ENCODE measurements around the gene MKRN3. TPM values are rescaled to one million over a fixed set of nuclear protein-coding genes. Genes with fewer than 3 reads are reported as not detected.

MKRN3 gene
- polyA plus RNA-seq, 1 of the 3 experiments (the other 2 are of a cell fraction): 4.7 TPM

DNA sequence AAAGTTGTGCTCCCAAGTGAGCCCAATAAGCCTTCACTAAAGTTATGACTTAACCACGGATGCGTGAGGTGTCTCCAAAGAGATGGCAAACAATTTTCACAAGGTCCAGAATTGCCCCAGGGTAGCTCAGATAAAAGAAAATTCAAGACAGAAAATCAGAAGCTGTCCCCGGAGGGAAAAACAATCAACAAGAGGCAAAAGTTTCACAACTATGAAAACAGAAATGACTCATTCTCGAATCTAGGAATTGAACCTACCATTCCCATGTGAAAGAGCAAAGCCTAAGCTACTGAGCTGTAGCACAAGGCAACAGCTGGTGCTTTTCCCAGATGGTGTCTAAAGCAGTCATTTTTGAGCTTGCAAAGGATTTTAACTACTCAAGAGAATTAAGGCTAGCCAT, 33.5 kb upstream of the MKRN3 start:
- Histone ChIP-seq H3F3A (replicated peaks; ENCODE audit: insufficient read depth) (no peaks in the 10 kb centered on the region), H3K4me1 (ENCODE audit: control insufficient read depth in 1 of 2, insufficient read depth in 2 of 2, low read depth in 1 of 2, low read length in 1 of 2) (no peaks in the 10 kb centered on the region), H2AFZ (ENCODE audit: low read depth) (no peak overlapping the region), H4K20me1 (ENCODE audit: insufficient read depth) (no peaks in the 10 kb centered on the region), H3K9me2 (no peaks in the 10 kb centered on the region), H3K36me3 (replicated peaks in 1 of 2; ENCODE audit: control insufficient read depth in 1 of 2, insufficient read depth in 2 of 2, low read length in 1 of 2) (no peaks in the 10 kb centered on the region), H3K4me3 (ENCODE audit: low read depth in 2 of 2, low read length in 1 of 2) (no peak overlapping the region), H3K27ac (ENCODE audit: low read depth in 2 of 2, low read length in 1 of 2) (no peak overlapping the region), H3K4me2 (no peak overlapping the region), H3K27me3 (ENCODE audit: insufficient read depth) (no peaks in the 10 kb centered on the region), H3K79me2 (ENCODE audit: insufficient read depth) (no peaks in the 10 kb centered on the region), H3K9ac (no peak overlapping the region), H3K9me3 (no peaks in the 10 kb centered on the region)
- POLR2A ChIA-PET: no interaction called here
- TF ChIP-seq EP300 (IDR thresholded peaks at IDR 0.05; ENCODE audit: borderline replicate concordance in 1 of 2, low read depth in 1 of 2, low read length in 1 of 2): no peak
- TF ChIP-seq SMC3 (IDR thresholded peaks at IDR 0.05; ENCODE audit: low read depth, low read length): no peak
- no peak for TF ChIP-seq TAF1 (IDR thresholded peaks at IDR 0.05; ENCODE audit: borderline replicate concordance, low read depth, low read length)
- no peak for TF ChIP-seq POLR2AphosphoS5 (IDR thresholded peaks at IDR 0.05; ENCODE audit: low read depth, low read length)
- no peak for TF ChIP-seq ZBTB33 (IDR thresholded peaks at IDR 0.05; ENCODE audit: borderline replicate concordance, low read depth)
- TF ChIP-seq MEF2A (IDR thresholded peaks at IDR 0.05; ENCODE audit: borderline replicate concordance, low read depth): no peak
- TF ChIP-seq RCOR1 (IDR thresholded peaks at IDR 0.05; ENCODE audit: low read length): no peak
- no peak for TF ChIP-seq RAD21 (IDR thresholded peaks at IDR 0.05; ENCODE audit: low read length)
- no peak for DNase-seq
- CTCF ChIA-PET: interaction anchor here (1.1 to 1.4 kb wide), 2 partner anchors 15 to 34 kb away, joined by 3 to 4 read pairs; no protein-coding TSS in a partner anchor
- 7% methylated on average over 4 of the region's 4 CpGs for WGBS (ENCODE audit: low lambda C conversion rate)

- no peak overlapping the region for H3K27ac ChIP-seq (ENCODE audit: low read depth in 2 of 2, low read length in 1 of 2)
- no peak overlapping the region for H3K4me3 ChIP-seq (ENCODE audit: low read depth in 2 of 2, low read length in 1 of 2)
- no peak overlapping the region for H3K9ac ChIP-seq
- no peaks in the 10 kb centered on the region for H3F3A ChIP-seq (replicated peaks; ENCODE audit: insufficient read depth)
- H3K4me1 ChIP-seq (ENCODE audit: control insufficient read depth in 1 of 2, insufficient read depth in 2 of 2, low read depth in 1 of 2, low read length in 1 of 2): no peaks in the 10 kb centered on the region
- H2AFZ ChIP-seq (ENCODE audit: low read depth): no peak overlapping the region
- H3K36me3 ChIP-seq (replicated peaks in 1 of 2; ENCODE audit: control insufficient read depth in 1 of 2, insufficient read depth in 2 of 2, low read length in 1 of 2): no peaks in the 10 kb centered on the region
- no peak overlapping the region for H3K4me2 ChIP-seq
- no peaks in the 10 kb centered on the region for H3K9me2 ChIP-seq
- DNase-seq: no peak
- CTCF ChIA-PET: no interaction called here
- POLR2A ChIA-PET: no interaction called here
- 19% methylated on average over 3 of the region's 3 CpGs for WGBS (ENCODE audit: low lambda C conversion rate)
- no peaks in the 10 kb centered on the region for H4K20me1 ChIP-seq (ENCODE audit: insufficient read depth)
- no peaks in the 10 kb centered on the region for H3K9me3 ChIP-seq
- no peaks in the 10 kb centered on the region for H3K79me2 ChIP-seq (ENCODE audit: insufficient read depth)
- H3K27me3 ChIP-seq (ENCODE audit: insufficient read depth): no peaks in the 10 kb centered on the region
- TF ChIP-seq, protein P1, sequence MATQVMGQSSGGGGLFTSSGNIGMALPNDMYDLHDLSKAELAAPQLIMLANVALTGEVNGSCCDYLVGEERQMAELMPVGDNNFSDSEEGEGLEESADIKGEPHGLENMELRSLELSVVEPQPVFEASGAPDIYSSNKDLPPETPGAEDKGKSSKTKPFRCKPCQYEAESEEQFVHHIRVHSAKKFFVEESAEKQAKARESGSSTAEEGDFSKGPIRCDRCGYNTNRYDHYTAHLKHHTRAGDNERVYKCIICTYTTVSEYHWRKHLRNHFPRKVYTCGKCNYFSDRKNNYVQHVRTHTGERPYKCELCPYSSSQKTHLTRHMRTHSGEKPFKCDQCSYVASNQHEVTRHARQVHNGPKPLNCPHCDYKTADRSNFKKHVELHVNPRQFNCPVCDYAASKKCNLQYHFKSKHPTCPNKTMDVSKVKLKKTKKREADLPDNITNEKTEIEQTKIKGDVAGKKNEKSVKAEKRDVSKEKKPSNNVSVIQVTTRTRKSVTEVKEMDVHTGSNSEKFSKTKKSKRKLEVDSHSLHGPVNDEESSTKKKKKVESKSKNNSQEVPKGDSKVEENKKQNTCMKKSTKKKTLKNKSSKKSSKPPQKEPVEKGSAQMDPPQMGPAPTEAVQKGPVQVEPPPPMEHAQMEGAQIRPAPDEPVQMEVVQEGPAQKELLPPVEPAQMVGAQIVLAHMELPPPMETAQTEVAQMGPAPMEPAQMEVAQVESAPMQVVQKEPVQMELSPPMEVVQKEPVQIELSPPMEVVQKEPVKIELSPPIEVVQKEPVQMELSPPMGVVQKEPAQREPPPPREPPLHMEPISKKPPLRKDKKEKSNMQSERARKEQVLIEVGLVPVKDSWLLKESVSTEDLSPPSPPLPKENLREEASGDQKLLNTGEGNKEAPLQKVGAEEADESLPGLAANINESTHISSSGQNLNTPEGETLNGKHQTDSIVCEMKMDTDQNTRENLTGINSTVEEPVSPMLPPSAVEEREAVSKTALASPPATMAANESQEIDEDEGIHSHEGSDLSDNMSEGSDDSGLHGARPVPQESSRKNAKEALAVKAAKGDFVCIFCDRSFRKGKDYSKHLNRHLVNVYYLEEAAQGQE (IDR thresholded peaks at IDR 0.05; ENCODE audit: low read depth, low read length): no peak
Measured at GRCh38 chr15:23536659-23537058, 28.8 kb upstream of the MKRN3 start.
